NB4 (cell line): ENCODE measurements around the gene NRN1L.
"Not testable (repeated sequence)": the region's sequence is repeated elsewhere in the genome, so short reads cannot be mapped to it uniquely, and the experiment has no call there.

ENCODE experiments used
- DNase-seq: peaks from one replicate; pipeline ENCODE4 v3.0.0; 2010; ENCODE audit warnings: low read depth
- H3K4me3 ChIP-seq: one replicate; pipeline ENCODE4 v1.5.1; 2011; ENCODE audit warnings: mild to moderate bottlenecking, low read depth, low read length, moderate library complexity
- CTCF ChIP-seq: IDR thresholded peaks from one replicate; pipeline ENCODE4 v1.5.1; 2012; ENCODE audit warnings: low read depth, low read length
- MYC ChIP-seq: IDR thresholded peaks from 2 replicates; pipeline ENCODE4 v1.6.1; 2011; ENCODE audit warnings: low read depth, low read length
- POLR2A ChIP-seq: IDR thresholded peaks from 2 replicates; pipeline ENCODE4 v1.6.1; 2011; ENCODE audit warnings: mild to moderate bottlenecking; ENCODE audit not compliant: insufficient read length; ENCODE audit errors: extremely low read depth
- TF ChIP-seq, protein P1 (sequence below): IDR thresholded peaks from 2 replicates; pipeline ENCODE4 v1.6.1; 2011; ENCODE audit warnings: low read depth, low read length

The NRN1L gene

DNA sequence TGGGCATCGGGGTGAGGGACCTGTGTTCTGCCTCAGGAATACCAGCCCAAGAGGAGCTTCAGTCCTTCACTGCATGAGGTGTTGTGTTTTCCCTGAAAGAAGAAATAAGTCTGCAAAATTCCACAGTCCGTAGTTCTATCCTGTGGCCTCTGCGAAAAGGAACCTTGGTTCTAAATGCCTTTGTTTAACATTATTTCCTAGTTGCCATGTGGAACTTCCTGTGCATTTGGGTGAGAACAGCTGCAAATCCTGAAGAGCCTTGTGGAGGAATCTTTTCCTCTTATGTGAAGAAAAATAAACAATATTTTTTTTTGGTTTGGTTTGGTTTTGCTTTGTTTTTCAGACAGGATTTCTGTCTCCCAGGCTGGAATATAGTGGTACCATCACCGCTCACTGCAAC lies 18.1 kb downstream of the NRN1L start:
- no peak for DNase-seq
- TF ChIP-seq CTCF (no peak), POLR2A (no peak), MYC (no peak)
- TF ChIP-seq, protein P1, sequence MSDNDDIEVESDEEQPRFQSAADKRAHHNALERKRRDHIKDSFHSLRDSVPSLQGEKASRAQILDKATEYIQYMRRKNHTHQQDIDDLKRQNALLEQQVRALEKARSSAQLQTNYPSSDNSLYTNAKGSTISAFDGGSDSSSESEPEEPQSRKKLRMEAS = no peak
- no peak overlapping the region for H3K4me3 ChIP-seq

DNA sequence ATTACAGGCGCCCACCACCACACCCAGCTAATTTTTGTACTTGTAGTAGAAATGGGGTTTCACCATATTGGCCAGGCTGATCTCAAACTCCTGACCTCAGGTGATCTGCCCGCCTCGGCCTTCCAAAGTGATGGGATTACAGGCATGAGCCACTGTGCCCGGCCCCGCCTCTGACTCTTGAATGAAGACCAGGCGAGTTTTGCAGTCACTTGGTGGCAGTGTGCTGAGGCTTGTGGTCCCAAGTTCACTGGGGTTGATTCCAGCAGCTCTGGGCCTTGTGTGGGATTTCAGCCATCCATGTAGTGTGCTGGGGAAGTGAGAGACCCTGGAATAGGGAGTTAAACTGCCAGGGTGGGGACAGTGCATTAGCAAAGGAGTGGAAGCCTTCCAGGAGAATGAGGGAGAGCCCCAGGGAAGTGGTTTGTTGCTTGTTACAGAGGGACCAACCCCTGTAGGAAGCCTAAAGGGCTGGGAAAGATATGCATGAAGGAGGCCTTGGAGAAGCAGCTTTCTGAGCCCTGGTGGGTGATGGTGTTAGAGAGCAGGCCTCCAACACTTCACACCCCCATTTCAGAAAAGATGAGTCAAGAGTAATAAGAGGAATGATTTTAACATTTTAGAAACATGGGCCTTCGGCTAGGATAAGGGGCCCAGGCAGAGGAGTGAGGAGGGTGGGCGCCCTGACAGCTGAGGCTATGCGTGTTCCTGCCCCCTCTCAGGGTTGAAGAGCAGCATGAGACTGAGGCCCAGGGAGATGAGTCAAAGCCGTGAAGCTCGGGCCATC lies 22.9 kb downstream of the NRN1L start:
- no peak overlapping the region for H3K4me3 ChIP-seq
- DNase-seq = no peak
- no peak for TF ChIP-seq CTCF
- TF ChIP-seq, protein P1 = no peak

- TF ChIP-seq CTCF (no peak), MYC (no peak), POLR2A (no peak)
- TF ChIP-seq, protein P1 = no peak
Measured at GRCh38 chr16:67909056-67909742, 24.5 kb downstream of the NRN1L start.

GRCh38 chr16:67910158-67910557 lies 25.5 kb downstream of the NRN1L start:
- DNase-seq = no peak
- H3K4me3 ChIP-seq = no peak overlapping the region
- TF ChIP-seq POLR2A = no peak

More at GRCh38 chr16:67909056-67909742, 24.5 kb downstream of the NRN1L start:
- no peak for DNase-seq
- no peak overlapping the region for H3K4me3 ChIP-seq

DNA sequence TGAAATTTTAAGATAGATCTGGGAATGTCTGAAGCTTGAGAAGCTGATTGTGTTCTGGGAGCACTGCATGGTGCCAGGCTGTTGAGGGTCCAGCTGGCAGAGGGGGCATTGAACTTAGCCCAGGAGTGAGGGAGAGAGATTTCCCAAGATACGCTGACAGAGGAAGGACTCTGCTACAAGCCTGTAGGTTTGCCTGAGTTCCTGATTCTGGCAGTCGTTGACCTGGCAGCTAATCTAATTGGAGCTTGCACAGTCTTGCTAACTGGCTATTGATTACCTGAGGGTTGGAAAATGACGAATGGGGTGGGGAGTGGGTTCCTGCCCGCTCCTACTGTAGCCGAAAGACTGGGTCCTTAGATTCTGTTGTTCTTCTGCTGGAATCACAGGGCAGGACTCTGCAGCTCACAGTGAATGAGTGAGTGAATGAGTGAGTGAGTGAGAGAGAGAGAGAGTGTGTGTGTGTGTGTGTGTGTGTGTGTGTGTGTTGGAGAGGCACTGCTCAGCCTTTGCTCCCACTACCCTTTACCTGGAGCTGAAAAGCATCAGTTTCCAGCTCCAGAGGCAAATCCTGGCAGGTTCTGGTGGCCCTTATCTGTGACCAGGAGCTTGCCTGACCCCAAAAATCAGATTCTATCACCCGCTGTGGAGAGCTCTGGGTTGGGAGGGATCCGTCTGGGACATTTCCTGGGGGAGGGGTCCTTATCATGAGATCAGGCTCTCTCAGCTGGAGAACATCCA lies 30.2 kb downstream of the NRN1L start:
- DNase-seq = no peak
- TF ChIP-seq CTCF (no peak), POLR2A (no peak), MYC (no peak)
- TF ChIP-seq, protein P1 = no peak
- no peak overlapping the region for H3K4me3 ChIP-seq

GRCh38 chr16:67915496-67915769 lies 30.7 kb downstream of the NRN1L start:
- H3K4me3 ChIP-seq, DNase-seq: not testable (repeated sequence)
